GM12892 (cell line): ENCODE measurements around the gene SMIM41. TPM values are rescaled to one million over a fixed set of nuclear protein-coding genes. Genes with fewer than 3 reads are reported as not detected.

Source experiments
- DNase-seq: peaks from one replicate; pipeline ENCODE4 v3.0.0; 2011; ENCODE audit not compliant: insufficient read length
- FAIRE-seq: peaks from 2 replicates; lab custom pipeline; 2011; peaks lifted over from hg19 to GRCh38; lab: Jason Lieb, UNC
- POLR2A ChIP-seq: IDR thresholded peaks from 2 replicates; pipeline ENCODE4 v1.6.1; 2011; ENCODE audit warnings: low read depth, low read length, control low read depth
- POLR2AphosphoS5 ChIP-seq: IDR thresholded peaks from 2 replicates; pipeline ENCODE4 v1.6.1; 2011; ENCODE audit warnings: low read depth, low read length, control low read depth
- TAF1 ChIP-seq: IDR thresholded peaks from 2 replicates; pipeline ENCODE4 v1.6.1; 2011; ENCODE audit warnings: low read depth, mild to moderate bottlenecking, control low read depth, low read length, borderline replicate concordance
- polyA plus RNA-seq: library from polyadenylated mRNA; unstranded; fragments of >200 nt; gene quantifications from one replicate; pipeline ENCODE4 v1.2.1, GENCODE V29; 2012; ENCODE audit warnings: missing spikeins, inconsistent platforms; ENCODE audit not compliant: missing spikeins

SMIM41 gene
- polyA plus RNA-seq = not detected

GRCh38 chr12:52079576-52080402 lies at the start of gene SMIM41:
SMIM41 (plus strand) TSS chr12:52079704; CDS start chr12:52079780, 76 bp downstream.
- no peak for DNase-seq
- FAIRE-seq = no peak
- TF ChIP-seq POLR2AphosphoS5 (no peak), POLR2A (no peak), TAF1 (no peak)

- no peak for TF ChIP-seq POLR2A
- TF ChIP-seq POLR2AphosphoS5 = no peak
- TF ChIP-seq TAF1 = no peak
- FAIRE-seq (no peak), DNase-seq (no peak)
Measured at GRCh38 chr12:52032446-52032803, 47.1 kb upstream of the SMIM41 start.

- FAIRE-seq = peak; percentile 94
- TF ChIP-seq POLR2A (0 out of 2 replicates have a peak, but pooled peaks have one; percentile 26), POLR2AphosphoS5 (no peak), TAF1 (no peak)
- peak; percentile 97 for DNase-seq
Measured at GRCh38 chr12:52032804-52033445, 46.6 kb upstream of the SMIM41 start.

GRCh38 chr12:52033446-52034140 lies 45.9 kb upstream of the SMIM41 start:
- FAIRE-seq (no peak), DNase-seq (no peak)
- TF ChIP-seq TAF1 = no peak
- TF ChIP-seq POLR2AphosphoS5 = no peak
- no peak for TF ChIP-seq POLR2A

- DNase-seq = no peak
- TF ChIP-seq TAF1 (no peak), POLR2AphosphoS5 (no peak), POLR2A (no peak)
- FAIRE-seq = no peak
Measured at GRCh38 chr12:52035190-52035589, 44.3 kb upstream of the SMIM41 start.

GRCh38 chr12:52035926-52036325 lies 43.6 kb upstream of the SMIM41 start:
- no peak for DNase-seq
- no peak for FAIRE-seq
- TF ChIP-seq POLR2A = no peak
- no peak for TF ChIP-seq POLR2AphosphoS5
- no peak for TF ChIP-seq TAF1

- DNase-seq (peak; percentile 54), FAIRE-seq (peak; percentile 58)
- TF ChIP-seq POLR2A (no peak), POLR2AphosphoS5 (no peak), TAF1 (no peak)
Measured at GRCh38 chr12:52036587-52037171, 42.8 kb upstream of the SMIM41 start.

- DNase-seq (no peak), FAIRE-seq (no peak)
Measured at GRCh38 chr12:52037248-52037861, 42.1 kb upstream of the SMIM41 start.

GRCh38 chr12:52038447-52038846 lies 41.1 kb upstream of the SMIM41 start:
- TF ChIP-seq POLR2AphosphoS5 = no peak
- no peak for TF ChIP-seq TAF1
- no peak for TF ChIP-seq POLR2A
- no peak for DNase-seq
- no peak for FAIRE-seq

More at GRCh38 chr12:52037248-52037861, 42.1 kb upstream of the SMIM41 start:
- TF ChIP-seq TAF1 = no peak
- TF ChIP-seq POLR2A = no peak
- TF ChIP-seq POLR2AphosphoS5 = no peak

- DNase-seq (no peak), FAIRE-seq (no peak)
- TF ChIP-seq TAF1 = no peak
- no peak for TF ChIP-seq POLR2AphosphoS5
- no peak for TF ChIP-seq POLR2A
Measured at GRCh38 chr12:52041035-52041434, 38.5 kb upstream of the SMIM41 start.

- DNase-seq (no peak), FAIRE-seq (no peak)
- TF ChIP-seq POLR2AphosphoS5 (no peak), TAF1 (no peak), POLR2A (no peak)
Measured at GRCh38 chr12:52041695-52042123, 37.8 kb upstream of the SMIM41 start.
